Measurements from ENCODE around the gene TRMT1. TPM values are rescaled to one million over a fixed set of nuclear protein-coding genes. Genes with fewer than 3 reads are reported as not detected.

The TRMT1 gene
- total RNA-seq, 1 donor from 2014 or later: 15.8 TPM

DNA sequence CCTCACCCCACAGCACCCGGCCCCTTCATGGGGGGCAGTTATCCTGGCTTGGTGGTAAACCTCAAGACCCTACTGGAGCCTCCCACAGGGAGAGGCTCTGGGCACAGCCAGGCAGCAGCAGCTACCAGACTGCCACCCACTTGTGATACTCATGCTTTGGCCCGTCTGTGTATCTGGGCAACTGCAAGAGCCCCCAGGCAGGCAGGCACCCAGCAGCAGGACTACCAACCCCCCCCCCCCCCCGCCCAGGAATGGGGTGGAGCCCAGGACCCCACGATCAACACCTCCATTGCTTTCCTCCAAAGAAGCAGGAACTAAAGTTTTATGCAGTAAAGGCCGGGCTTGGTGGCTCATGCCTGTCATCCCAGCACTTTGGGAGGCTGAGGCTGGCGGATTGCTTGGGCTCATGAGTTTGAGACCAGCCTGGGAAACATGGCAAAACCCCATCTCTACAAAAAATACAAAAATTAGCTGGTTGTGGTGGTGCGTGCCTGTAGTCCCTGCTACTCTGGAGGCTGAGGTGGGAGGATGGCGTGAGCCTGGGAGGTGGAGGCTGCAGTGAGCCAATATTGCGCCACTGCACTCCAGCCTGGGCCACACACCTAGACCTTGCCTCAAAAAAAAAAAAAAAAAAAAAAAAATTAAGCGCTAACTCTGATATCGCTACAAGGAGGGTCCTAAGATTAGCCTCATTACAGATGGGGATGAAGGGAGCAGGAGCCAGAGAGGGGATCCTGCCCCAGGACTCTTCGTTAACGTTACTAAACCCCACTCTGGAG lies 12.8 kb downstream of the TRMT1 start:
- no peak for DNase-seq (ENCODE audit: low spot score)
- no peak for ATAC-seq

DNA sequence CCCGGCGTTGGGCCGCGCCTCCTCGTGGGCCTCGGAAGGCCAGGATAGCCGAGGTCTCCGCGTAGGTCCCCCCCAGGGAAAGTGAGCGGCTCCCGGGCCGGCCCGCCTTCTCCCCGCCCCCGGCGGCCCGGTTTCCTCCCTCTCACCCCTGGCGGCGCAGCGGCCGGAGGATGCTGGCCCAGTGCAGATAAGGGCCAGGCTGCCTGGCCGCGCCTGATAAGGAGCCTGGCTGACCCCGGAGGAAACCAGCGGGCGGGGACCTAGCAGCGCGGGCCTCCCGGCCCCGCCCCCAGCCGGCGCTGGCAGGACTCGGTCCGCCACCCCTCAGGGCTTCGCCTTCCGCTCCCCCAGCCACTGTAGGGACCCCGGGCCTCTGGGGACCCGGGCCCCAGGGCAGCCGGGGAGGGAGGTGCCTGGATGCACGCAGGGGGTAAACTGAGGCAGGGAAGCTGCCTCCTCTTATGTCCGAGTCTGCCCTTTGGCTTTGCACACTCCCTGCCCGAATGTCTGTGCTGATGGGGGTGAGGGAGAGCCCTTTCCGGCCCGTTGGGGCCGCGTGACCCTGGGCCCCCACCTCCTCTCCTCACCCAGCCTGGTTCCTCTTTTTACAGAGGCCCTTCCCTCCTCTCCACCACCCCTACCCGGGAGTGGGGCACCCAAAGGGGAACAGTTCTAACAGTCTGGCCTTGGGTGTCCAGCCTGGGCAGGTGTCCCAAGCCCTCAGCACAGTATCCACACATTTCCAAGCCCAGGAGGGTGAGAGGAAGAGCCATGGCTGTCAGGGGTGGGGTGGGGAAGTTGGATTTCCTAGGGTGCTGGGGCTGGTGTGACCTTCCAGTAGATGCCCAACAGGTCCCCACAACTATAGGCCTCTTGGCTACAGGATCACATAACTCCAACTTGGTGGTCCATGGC lies 13.6 kb downstream of the TRMT1 start, which contains the start of gene LYL1:
Gene LYL1 (minus strand): TSS at position 193 of the 915 bp plus-strand sequence. CDS start 1,687 bp downstream, outside the sequence.
- DNase-seq (ENCODE audit: low spot score): peak; percentile 79
- peak; percentile 75 for ATAC-seq

DNA sequence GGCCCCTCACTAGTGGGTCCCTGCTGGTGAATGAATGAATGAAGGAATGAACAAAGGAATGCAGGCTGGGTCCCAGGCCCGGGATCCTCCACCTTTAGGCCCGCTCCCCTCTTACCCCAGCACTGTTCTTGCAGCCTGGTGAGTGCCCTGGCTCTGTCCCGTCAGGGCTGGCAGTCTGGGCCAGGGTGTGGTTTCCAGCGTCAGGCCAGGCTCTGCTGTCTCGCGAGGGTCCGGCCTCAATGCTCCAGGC lies 14.2 kb downstream of the TRMT1 start:
- ATAC-seq (no peak), DNase-seq (ENCODE audit: low spot score) (no peak)

DNA sequence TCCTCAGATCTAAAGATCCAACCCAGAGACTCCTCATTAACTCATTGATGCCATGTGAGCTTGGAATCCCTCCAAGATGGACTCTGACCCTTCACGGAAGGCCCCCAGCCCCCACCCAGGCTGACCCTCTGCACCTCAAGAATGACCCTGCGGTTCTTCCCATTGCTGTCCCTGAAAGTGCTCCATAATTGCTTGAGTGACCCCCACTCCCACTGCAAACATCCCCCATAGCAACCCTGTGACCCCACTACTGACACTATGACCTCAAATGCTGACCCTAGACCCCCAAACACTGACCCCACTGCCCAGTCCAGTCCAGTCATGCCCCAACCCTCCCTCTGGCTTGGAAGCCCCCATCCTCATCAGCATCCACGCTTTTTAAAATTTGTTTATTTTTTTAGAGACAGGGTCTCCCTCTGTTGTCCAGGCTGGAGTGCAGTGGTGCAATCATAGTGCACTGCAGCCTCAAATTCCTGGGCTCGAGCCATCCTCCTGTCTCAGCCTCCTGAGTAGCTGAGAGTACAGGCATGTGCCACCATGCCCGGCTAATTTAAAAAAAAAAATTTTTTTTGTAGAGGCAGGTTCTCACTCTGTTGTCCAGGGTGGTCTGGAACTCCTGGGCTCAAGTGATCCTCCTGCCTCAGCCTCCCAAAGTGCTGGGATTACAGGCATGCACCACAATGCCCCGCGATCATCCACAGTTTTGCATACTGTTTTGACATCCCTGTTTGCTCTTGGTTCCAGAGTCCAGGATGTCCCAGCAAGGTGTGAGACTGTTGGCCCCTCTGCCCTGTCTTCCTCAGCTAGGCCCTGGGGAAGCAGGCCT lies 14.7 kb downstream of the TRMT1 start:
- ATAC-seq: peak; percentile 24
- DNase-seq (ENCODE audit: low spot score): no peak

DNA sequence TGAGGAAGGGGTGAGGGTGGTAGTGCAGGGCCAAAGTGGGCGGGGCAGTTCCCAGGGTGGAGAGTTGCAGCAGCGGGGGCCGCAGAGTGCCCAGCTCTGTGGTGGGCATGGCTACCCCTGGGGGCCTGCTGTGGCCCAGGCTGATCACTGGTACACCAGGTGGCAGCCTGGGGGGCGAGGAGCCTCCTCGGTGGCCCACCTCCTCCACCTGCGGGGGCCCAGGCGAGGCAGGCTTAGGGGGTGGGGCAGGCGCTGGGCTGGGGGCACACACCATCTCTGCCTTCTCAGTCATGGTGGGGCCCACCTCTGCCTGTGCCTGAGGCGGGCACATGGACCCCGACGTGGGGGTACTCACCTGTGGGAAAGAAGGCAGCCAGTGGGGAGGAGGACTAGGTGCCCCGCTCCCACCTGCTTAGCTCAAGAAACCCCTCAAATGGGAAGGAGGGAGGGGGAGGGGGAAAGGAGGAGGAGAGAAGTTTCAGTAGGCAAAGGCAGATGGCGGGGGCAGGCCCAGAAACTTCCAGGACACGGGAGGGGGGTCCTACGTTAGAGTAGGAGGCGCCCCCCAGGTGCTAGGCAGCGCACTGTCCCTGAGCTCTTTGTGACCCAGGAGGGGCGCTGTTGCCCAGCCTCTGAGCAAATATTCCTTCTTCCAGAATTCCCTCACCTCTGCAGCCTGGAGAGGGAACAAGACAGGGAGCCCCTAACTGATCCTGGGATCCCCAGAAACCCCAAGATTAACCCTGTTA lies 15.5 kb downstream of the TRMT1 start:
- ATAC-seq: no peak
- DNase-seq (ENCODE audit: low spot score): no peak

DNA sequence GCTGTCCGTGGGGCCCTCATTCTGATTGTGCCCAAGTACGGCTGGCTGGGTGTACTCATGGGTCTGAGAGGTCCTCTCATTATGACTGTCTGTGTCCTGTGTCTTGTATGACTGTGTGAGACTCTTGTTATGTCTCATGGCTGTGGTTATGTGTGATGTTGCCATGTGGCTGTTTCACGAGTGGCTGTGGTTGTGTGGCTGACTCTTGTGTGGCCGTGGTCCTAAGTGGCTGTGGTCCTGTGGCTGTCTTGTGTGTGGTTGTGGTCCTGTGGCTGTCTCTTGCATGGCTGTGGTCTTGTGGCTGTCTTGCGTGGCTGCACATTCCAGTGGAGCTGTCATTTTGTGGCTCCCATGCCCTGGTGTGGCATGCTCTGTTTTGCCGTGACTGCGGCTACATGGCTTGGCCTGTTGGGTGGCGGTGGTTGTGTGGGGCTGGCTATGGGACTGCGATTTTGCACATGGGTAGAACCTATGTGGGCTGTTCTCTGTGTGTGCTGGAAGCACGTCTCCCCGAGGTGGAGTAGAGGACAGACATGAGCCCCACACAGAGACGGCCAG lies 16.4 kb downstream of the TRMT1 start:
- no peak for DNase-seq (ENCODE audit: low spot score)
- no peak for ATAC-seq

DNA sequence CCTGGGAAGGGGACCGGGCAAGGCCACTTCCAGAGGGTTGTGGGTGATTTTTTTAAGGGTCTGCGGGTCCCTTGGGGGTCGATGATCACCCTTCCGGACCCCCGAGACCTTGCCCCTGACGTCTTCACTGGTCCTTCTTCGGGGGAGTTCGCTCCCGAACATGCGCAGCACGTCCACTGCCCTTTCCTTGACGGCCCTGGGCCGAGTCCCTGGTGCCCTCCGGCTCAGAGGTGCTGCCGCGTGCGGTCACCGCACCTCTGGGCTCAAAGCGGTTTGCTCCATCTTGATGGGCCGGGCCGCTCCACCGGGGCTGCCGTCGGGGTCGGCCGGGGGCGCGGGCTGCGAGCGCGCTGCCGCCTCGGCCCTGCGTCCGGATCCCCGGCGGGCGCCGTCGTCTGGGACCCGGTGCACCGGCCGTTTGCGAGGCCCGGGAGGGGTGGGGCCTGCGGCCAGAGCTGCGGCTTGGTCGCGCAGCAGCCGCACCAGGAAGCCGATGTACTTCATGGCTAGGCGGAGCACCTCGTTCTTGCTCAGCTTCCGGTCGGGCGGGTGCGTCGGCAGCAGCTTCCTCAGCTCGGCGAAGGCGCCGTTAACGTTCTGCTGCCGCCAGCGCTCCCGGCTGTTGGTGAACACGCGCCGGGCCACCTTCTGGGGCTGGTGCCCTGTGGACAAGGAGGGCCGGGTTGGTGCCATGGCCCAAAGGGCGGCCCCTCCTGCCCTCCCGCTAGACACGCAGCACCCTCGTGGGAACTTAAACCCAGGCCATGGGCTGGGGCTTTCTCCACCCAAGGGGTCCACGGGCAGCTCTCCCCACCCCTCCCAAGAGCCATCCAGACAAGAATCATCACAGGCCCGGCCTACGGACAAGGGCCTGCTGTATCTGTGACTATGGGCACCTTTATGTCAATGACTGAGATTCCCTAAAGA lies 17.2 kb downstream of the TRMT1 start:
- peak; percentile 10 for ATAC-seq
- peak; percentile 70 for DNase-seq (ENCODE audit: low spot score)

DNA sequence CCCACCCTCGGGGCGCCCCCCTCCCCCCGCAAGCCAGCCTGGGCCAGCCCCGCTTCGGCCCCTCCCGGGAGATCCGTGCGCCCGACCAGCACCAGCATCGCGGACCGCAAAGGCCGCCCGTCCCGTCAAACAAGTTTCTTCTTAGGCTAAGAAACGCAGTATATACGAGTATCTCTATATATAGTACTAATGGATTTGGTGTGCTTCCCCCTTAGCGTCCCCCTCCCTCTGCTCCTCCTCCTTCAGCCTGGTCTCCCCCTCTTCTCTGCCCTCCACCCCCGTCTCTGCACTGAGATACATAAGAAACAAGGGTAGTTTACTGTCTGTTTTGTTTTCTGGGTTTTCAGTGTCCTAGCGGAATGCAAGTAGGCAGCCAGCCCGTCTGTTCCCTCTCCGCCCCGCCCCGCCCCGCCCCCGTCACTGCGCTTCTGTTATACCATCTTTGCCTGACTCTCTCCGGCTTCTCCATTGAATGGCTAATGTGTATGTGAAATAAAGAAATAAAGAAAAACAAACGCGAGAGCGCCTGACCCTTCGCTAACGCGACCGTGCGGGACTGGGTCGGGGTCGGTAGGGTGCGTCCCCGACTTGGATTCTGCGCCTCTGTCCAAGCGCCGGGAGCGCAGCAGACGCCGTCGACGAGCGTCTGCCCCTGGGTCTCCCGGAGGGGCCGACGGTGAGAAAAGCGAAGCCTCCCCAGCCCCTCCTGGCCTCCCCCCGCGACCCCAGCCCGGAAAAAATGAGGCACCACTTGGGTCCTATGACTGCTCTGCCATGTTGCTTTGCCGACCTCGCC lies 18.1 kb downstream of the TRMT1 start:
- DNase-seq (ENCODE audit: low spot score) (no peak), ATAC-seq (no peak)

DNA sequence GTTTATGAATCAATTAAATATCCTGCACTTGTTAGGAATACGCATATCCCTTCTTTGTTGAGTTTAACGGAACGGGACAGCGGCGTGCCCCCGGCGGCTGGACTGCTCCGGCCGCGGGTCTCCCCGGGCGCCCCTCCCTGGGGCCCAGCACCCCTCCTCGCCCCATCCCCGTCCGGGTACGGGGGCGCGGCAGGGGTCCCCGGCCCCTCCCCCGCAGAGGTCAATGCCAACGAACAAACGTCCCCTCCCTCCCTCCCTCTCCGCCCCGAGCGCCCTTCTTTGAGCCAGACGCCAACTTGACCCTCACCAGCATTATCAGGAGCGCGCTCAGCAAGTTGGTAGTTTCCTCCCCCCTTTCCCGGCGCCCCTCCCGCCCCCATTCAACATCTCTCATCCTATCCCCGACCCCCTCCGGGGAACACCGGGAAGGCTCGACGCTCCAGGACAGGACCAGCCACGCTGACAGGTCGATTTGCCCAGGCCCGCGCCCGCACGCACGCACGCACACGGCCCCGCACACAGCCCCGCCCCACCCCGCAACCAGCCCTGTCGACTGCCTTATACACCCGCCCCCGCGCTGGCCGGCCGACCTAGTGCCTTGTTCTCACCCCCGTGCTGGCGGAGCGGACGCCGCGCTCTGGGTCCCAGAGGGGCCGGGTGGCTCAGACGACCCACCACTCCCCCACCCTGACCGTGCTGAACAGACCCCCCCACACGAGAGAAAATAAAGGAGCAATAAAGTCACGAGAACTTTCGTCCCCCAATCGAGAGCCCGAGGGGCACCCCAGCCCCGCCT lies 18.9 kb downstream of the TRMT1 start:
- DNase-seq (ENCODE audit: low spot score) (no peak), ATAC-seq (no peak)

DNA sequence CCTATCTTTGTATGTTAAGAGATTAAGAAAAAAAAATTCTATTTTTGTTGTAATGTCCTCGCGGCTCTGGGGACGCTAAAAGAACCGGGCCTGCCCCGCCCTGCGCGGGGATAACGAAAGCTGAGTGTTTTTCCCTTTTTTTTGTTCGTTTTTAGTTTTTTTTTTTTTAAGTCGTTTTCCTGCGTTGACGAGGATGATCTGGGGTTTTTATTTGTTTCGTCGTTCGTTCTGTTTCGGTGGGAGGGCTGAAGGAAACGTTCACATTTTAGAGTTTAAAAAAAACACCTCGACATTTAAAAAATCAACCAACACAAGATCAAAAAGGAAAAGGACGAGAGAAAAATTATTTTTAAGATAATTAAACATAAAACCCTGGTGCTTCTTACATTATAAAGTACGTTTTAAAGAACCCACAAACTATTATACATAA lies 19.5 kb downstream of the TRMT1 start:
- DNase-seq (ENCODE audit: low spot score): no peak
- no peak for ATAC-seq

DNA sequence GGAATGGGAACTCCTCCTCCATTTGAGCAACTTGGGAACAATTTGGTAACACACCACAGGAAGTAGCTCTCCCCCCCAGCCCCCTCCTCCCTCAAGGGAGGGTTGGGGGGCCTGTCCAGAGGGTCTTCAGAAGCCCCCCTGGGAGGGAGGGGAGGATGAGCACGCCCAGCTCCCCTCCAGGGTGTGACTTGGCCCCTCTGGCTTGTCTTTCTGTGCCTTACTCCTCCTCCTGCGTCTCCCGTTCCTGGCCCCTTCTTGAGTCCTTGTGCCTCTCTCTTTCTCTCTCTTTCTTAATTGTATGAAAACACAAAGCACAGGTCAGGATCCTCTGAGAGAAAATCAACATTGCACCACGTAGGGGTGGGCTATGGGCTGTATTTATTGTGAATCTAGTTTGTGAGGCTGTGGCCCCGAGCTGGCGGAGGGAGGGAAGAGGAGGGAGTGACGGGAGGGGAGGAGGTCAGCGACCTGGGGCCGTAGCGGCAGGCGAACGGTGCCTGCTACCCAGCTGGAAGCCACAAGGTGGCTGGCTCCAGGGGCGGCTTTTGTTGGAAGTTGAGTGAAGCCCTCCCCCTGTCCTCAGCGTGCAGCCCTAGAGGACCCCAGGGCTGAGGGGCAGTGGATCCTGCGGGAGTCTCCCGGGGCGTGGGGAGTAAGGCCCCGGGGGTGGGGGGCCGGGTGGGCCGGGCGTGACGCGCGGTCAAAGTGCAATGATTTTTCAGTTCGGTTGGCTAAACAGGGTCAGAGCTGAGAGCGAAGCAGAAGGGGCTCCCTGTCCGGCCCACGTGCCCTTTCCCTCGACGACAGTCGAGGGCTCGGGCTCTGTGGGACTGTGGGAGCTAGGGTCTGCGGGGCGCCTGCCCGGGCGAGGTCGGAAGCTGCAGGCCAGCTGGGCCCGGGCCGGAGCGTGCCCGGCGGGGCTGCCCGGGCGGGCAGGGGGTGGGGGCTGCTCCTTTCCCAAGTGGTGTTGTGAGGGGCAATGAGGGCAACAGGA lies 20.3 kb downstream of the TRMT1 start:
- no peak for DNase-seq (ENCODE audit: low spot score)

DNA sequence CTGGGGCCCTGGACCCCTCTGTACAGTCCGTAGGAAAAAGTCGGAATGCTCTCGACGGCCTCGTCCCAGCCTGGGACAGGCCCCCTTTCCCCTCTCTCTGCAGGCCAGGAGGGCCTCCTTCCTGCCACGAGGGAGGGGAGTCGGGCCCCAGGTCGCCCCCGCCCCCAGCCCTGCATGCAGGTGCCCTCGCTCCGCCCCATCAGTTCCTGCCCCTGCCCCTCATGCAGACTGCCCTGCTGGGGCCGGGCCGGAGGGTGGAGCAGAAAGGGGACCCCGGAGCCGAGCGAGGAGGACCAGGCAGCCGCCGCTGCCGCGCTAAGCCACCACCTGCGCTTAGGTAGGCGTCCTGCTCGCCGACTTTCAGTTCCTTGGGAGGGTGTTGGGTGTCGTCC lies 21.2 kb downstream of the TRMT1 start:
- DNase-seq (ENCODE audit: low spot score) (no peak), ATAC-seq (no peak)

More for the DNA sequence above, 20.3 kb downstream of the TRMT1 start:
- ATAC-seq: peak; percentile 58

DNA sequence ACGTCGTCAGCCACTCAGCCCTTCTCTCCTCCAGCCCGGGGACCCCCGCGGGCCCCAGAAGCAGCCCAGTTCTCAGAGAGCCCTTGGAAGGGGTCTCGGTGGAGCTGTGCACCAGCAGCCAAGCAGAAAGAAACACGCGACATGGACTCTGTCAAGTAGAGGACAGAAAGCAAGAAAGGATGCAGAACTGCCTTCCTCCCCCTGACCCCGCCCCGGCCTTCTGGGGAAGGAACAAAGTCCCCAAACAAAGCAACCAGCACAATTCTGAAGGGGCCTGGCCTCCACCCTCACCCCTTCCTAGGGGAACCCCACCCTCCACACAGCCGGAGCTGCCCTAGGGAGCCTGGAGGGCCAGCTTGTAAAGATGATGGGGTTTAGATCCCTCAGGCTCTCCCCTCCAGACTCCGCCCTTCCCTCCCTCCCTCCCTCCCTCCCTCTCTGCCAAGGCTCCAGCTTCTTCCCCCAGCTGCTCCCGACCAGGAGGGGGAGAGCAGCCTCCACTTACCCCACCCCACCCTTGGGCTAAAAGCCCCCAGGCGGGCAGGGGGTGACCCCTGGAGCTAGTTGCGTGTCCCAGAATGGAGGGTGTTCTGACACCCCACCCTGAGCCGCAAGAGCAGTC lies 21.7 kb downstream of the TRMT1 start:
- DNase-seq (ENCODE audit: low spot score): no peak
- ATAC-seq: no peak

DNA sequence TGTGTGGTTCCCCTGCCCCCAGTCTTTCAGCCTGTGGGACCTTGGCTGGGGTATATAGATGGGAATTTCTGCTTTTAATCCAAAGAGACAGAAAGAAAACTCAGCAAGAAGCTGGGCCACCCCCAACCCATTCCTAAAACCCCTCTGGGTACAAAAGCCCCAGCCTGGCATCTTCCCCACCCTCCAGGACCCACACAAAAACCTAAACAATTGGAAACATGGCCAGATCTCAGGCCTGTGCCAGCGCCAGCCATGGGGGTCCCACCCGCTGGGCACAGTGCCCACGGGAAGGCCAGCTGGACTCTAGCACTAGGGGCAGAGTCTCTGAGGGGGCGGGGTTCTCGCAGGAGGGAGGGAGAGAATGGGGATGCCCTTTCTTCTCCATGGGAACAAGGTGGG lies 22.4 kb downstream of the TRMT1 start:
- DNase-seq (ENCODE audit: low spot score): no peak
- ATAC-seq: no peak

DNA sequence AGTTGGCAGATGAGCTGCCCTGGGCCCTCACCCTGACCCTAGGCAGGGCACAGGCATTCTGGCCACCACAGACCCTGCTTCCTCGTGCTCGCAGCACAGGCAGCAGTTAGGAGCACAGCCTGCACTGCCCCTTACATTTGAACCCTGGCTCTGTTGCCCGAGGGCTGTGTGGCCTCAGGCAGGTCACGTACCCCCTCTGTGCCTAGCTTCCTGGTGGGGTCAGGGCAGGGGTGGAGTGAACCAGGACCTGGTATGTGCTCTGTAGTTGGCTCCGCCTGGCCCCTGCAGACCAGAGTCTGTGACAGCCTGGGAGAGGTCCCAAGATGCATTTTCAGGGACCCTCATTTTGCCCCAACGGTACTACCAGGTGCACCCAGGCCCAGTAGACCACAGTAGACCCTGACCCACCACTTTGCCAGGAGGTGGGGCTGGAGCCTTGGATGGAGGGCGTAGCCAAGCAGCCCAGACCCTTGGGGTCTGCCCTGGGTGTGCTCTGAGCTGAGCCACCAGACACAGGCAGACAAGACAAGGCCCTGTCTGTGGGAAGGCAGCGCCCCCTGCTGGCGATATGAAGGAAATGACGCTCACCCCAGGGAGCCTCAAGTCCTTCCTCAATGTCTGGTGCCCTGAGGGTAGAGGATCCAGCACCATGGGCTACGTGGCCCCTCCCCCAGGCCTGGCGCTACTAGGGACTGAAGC lies 23.0 kb downstream of the TRMT1 start:
- ATAC-seq: peak; percentile 77

More for the DNA sequence above, 23.0 kb downstream of the TRMT1 start:
- DNase-seq (ENCODE audit: low spot score): peak; percentile 81
